Prostate gland (tissue), 2 donors: ENCODE data around the gene RP9.

Experiments
- CTCF ChIP-seq, 4 experiments: fragments of 200-600 bp in 2 of 4; fragments of 450-650 bp in 2 of 4; sonication (generic) in 2 of 4; IDR thresholded peaks; 1 replicate in 3 of 4; 2 replicates in 1 of 4; pipeline ENCODE4 v1.5.1; 2016 to 2019; ENCODE audit warnings: antibody characterized with exemption in 4 of 4, mild to moderate bottlenecking in 2 of 4, moderate library complexity in 2 of 4
- POLR2A ChIP-seq: fragments of 450-650 bp; IDR thresholded peaks from one replicate; pipeline ENCODE4 v1.6.1; 2016; ENCODE audit warnings: antibody characterized with exemption, mild to moderate bottlenecking
- POLR2AphosphoS5 ChIP-seq: sonication (generic); formaldehyde crosslinking; IDR thresholded peaks from one replicate; pipeline ENCODE4 v1.6.1; 2017; ENCODE audit warnings: antibody characterized with exemption

GRCh38 chr7:33099154-33099940 is 9.9 kb downstream of the RP9 start:
- TF ChIP-seq CTCF (IDR thresholded peaks at IDR 0.05) (no peak), POLR2AphosphoS5 (no peak), POLR2A (no peak)
